Upper lobe of left lung (tissue), 6 donors: ENCODE measurements around the gene QPCT. TPM values are rescaled to one million over a fixed set of nuclear protein-coding genes. Genes with fewer than 3 reads are reported as not detected.

Experiments
- ATAC-seq, 2 donors: fragments of 200-7000 bp; cut with Tn5 transposase; one replicate each; pipeline ENCODE4 v1.9.1; 2022; ENCODE audit warnings: mild to moderate bottlenecking in 2 of 2, moderate library complexity in 2 of 2; ENCODE audit not compliant: low FRiP score in 2 of 2
- DNase-seq, 2 donors: peaks; one replicate each; pipeline ENCODE4 v3.0.0-alpha.2; 2019 to 2020
- H3K27ac ChIP-seq, 4 donors: fragments of 200-600 bp; sonication (generic); one replicate each; pipeline ENCODE4 v1.5.1; 2016 to 2019
- H3K27me3 ChIP-seq, 4 donors: fragments of 200-600 bp; sonication (generic); one replicate each; pipeline ENCODE4 v1.5.1; 2017 to 2019
- H3K36me3 ChIP-seq, 4 donors: fragments of 200-600 bp; sonication (generic); one replicate each; pipeline ENCODE4 v1.5.1; 2016 to 2019
- H3K4me1 ChIP-seq, 4 donors: fragments of 200-600 bp; sonication (generic); one replicate each; pipeline ENCODE4 v1.5.1; 2018 to 2019
- H3K4me3 ChIP-seq, 4 donors: fragments of 200-600 bp; sonication (generic); one replicate each; pipeline ENCODE4 v1.5.1; 2017 to 2019; ENCODE audit warnings: mild to moderate bottlenecking in 2 of 4, moderate library complexity in 1 of 4
- H3K9me3 ChIP-seq, 4 donors: fragments of 200-600 bp; sonication (generic); one replicate each; pipeline ENCODE4 v1.5.1; 2018 to 2019
- CTCF ChIP-seq, 6 experiments: fragments of 450-650 bp in 4 of 6; fragments of 200-600 bp in 2 of 6; sonication (generic) in 2 of 6; IDR thresholded peaks; one replicate each; pipeline ENCODE4 v1.5.1; 2016 to 2019; ENCODE audit warnings: antibody characterized with exemption in 6 of 6
- EP300 ChIP-seq, 4 donors: sonication (generic); formaldehyde crosslinking; IDR thresholded peaks; one replicate each; pipeline ENCODE4 v1.5.1; 2017; ENCODE audit warnings: antibody characterized with exemption in 4 of 4, control low read depth in 2 of 4
- POLR2A ChIP-seq, 4 donors: fragments of 450-650 bp; IDR thresholded peaks; one replicate each; pipeline ENCODE4 v1.5.1; 2016 to 2017; ENCODE audit warnings: antibody characterized with exemption in 4 of 4, mild to moderate bottlenecking in 2 of 4
- POLR2AphosphoS5 ChIP-seq, 2 donors: sonication (generic); formaldehyde crosslinking; IDR thresholded peaks; one replicate each; pipeline ENCODE4 v1.5.1; 2017; ENCODE audit warnings: antibody characterized with exemption in 2 of 2
- WGBS, 2 donors: methylation state at CpG; one replicate each; pipeline ENCODE4 v1.1.5; 2017 to 2018; 5-methylcytosine and 5-hydroxymethylcytosine counted together
- total RNA-seq, 6 donors: library from RNA; depleted of rRNA in 4 of 6; stranded (reverse); fragments of >200 nt in 4 of 6; gene quantifications; one replicate each; pipeline versions ENCODE4 v1.1.0 to v1.2.1, GENCODE V29; 2016 to 2021
- donor health status: DM: no; HTN: no; CAD: no; lungs with moderate emphysema.
- donor health status: DM: no; HTN: yes; CAD: no; lungs with severe emphysema.

The QPCT gene
- total RNA-seq, 6 donors from 2014 or later: 2.0 to 12.5 (median 6.0) TPM; not detected in 1

DNA sequence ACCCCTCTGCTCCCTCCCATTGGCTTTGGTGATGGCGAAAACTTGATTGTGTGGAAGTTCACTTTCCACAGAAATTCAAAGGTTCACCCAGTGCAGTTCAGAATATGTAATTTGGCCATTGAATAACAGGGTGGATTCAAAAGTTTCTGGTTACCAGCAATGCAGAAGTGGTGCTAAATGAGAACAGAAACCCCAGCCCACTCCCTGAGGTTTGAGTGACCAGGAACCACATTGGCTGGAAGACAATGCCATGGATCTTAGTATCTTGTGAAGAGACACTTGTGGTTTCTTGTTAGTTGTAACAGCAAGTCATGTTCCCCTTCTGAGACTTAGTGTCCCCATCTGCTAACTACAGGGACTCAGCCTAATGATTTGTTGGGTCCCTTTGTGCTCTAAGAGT lies 49.8 kb downstream of the QPCT start:
- Histone ChIP-seq H3K27me3 (no peaks in the 10 kb centered on the region), H3K36me3 (no peaks in the 10 kb centered on the region), H3K4me1 (peaks cover 9 to 20% (median 17%) of the 10 kb centered on the region in 4 donors), H3K4me3 (no peak overlapping the region), H3K27ac (no peak overlapping the region), H3K9me3 (no peaks in the 10 kb centered on the region)
- DNase-seq: peak in 1 of 2 donors; percentile 24
- TF ChIP-seq CTCF (IDR thresholded peaks at IDR 0.05) (no peak), EP300 (IDR thresholded peaks at IDR 0.05) (no peak), POLR2A (IDR thresholded peaks at IDR 0.05) (no peak), POLR2AphosphoS5 (IDR thresholded peaks at IDR 0.05) (no peak)
- WGBS, 2 donors: 74 to 90% methylated on average over 1 of the region's 1 CpG
- ATAC-seq: peak in 1 of 2 donors; percentile 52

- Histone ChIP-seq H3K27ac (no peak overlapping the region), H3K4me1 (peaks cover 6 to 13% (median 10%) of the 10 kb centered on the region in 4 donors), H3K4me3 (no peak overlapping the region), H3K9me3 (no peaks in the 10 kb centered on the region), H3K36me3 (no peaks in the 10 kb centered on the region), H3K27me3 (no peaks in the 10 kb centered on the region)
- 85 to 87% methylated on average over 9 of the region's 9 CpGs for WGBS, 2 donors
- TF ChIP-seq POLR2AphosphoS5 (IDR thresholded peaks at IDR 0.05): no peak
- no peak for TF ChIP-seq POLR2A (IDR thresholded peaks at IDR 0.05)
- no peak for TF ChIP-seq CTCF (IDR thresholded peaks at IDR 0.05)
- no peak for TF ChIP-seq EP300 (IDR thresholded peaks at IDR 0.05)
- DNase-seq (no peak), ATAC-seq (no peak)
Measured at GRCh38 chr2:37394796-37395555, 50.5 kb downstream of the QPCT start.

DNA sequence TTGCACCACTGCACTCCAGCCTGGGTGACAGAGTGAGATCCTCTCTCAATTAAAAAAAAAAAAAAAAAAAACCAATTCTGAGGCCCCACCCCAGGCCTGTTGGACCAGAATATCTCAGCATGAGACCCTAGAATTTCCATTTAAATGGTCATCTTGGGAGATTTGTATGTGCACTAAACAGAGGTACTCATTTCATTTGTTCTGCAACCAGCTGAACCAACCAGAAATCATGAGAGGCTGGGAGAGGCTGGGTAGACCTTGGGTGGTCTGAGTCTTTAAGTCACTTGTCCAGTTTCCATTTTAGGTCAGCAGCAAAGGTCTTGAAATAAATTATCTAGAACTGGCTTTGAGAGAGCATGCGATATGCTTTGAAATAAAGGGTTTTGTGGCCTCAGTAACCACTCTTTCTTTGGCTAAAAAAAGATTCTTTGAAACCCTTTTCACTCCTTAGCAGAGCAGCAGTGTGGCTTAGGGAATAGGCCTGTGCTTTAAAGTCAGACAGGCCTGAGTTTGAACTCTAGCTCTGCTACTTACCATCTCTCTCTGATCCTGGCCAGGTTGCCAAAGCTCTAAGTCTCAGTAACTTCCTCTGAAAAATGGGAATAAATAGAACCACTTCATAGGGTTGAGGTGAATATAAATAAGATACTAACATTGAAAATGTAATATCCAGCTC lies 52.6 kb downstream of the QPCT start:
- H3K4me1 ChIP-seq: no peaks in the 10 kb centered on the region

GRCh38 chr2:37398990-37399389 lies 54.6 kb downstream of the QPCT start:
- no peak overlapping the region for H3K27ac ChIP-seq
- no peak for TF ChIP-seq POLR2AphosphoS5 (IDR thresholded peaks at IDR 0.05)
- TF ChIP-seq POLR2A (IDR thresholded peaks at IDR 0.05): no peak
- TF ChIP-seq CTCF (IDR thresholded peaks at IDR 0.05): no peak
- TF ChIP-seq EP300 (IDR thresholded peaks at IDR 0.05): no peak
- no peaks in the 10 kb centered on the region for H3K27me3 ChIP-seq
- H3K4me3 ChIP-seq: no peak overlapping the region
- no peak for ATAC-seq
- H3K4me1 ChIP-seq: no peaks in the 10 kb centered on the region
- no peaks in the 10 kb centered on the region for H3K9me3 ChIP-seq
- no peak for DNase-seq
- 97 to 100% methylated on average over 1 of the region's 1 CpG for WGBS, 2 donors
- no peaks in the 10 kb centered on the region for H3K36me3 ChIP-seq

More for the DNA sequence above, 52.6 kb downstream of the QPCT start:
- TF ChIP-seq POLR2AphosphoS5 (IDR thresholded peaks at IDR 0.05) (no peak), EP300 (IDR thresholded peaks at IDR 0.05) (no peak), CTCF (IDR thresholded peaks at IDR 0.05) (no peak), POLR2A (IDR thresholded peaks at IDR 0.05) (no peak)
- WGBS, 2 donors: 90 to 100% methylated on average over 1 of the region's 1 CpG
- Histone ChIP-seq H3K27me3 (no peaks in the 10 kb centered on the region), H3K4me3 (no peak overlapping the region), H3K9me3 (no peaks in the 10 kb centered on the region), H3K36me3 (no peaks in the 10 kb centered on the region), H3K27ac (no peak overlapping the region)
- ATAC-seq: no peak
- no peak for DNase-seq
